T-helper 1 cell treated with Interleukin-12 subunit alpha and Interleukin-12 subunit beta and Interleukin-4 antibody, amounts not matched to agents 30 μg/mL and 1 μg/mL, for 36 hours (primary cell): ENCODE measurements around the gene SSR2.

Source experiments
- H3K27ac Mint-ChIP-seq: one replicate; pipeline ENCODE4 v1.8.0; 2021; ENCODE audit warnings: mild to moderate bottlenecking, mixed read lengths
- H3K27me3 Mint-ChIP-seq: one replicate; pipeline ENCODE4 v1.8.0; 2021; ENCODE audit warnings: low read depth, mixed read lengths
- H3K36me3 Mint-ChIP-seq: one replicate; pipeline ENCODE4 v1.8.0; 2021; ENCODE audit warnings: low read depth, mixed read lengths
- H3K4me1 Mint-ChIP-seq: one replicate; pipeline ENCODE4 v1.8.0; 2021; ENCODE audit warnings: low read depth, mixed read lengths
- H3K4me3 Mint-ChIP-seq: one replicate; pipeline ENCODE4 v1.8.0; 2021; ENCODE audit warnings: mild to moderate bottlenecking, moderate library complexity, mixed read lengths
- H3K9me3 Mint-ChIP-seq: one replicate; pipeline ENCODE4 v1.8.0; 2021; ENCODE audit warnings: mixed read lengths

The SSR2 gene

DNA sequence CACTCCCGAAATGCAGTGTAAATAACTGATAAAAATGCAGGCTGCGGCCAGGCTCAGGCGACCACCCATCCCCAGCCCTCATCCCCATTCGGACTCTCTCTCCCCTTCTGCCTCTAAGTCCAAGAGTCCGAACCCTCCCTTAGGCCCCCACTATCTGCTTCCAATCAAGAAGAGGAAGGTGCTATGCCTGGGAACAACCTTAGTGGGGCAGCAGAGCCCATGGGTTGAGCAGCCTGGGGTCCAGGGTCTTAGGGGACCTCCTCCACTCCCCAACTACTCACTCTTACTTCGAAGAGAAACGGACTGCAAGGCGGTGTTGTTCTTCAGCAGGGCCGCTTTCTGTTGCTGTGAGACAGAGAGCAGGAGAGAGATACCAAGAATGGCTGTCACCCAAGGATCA lies 54.6 kb downstream of the SSR2 start:
- Mint-ChIP-seq H3K27me3 (no peaks in the 10 kb centered on the region), H3K36me3 (peaks cover 54% of the 10 kb centered on the region), H3K4me1 (peaks cover 55% of the 10 kb centered on the region), H3K4me3 (no peak overlapping the region), H3K9me3 (no peaks in the 10 kb centered on the region), H3K27ac (peak overlapping the region; percentile 59)

DNA sequence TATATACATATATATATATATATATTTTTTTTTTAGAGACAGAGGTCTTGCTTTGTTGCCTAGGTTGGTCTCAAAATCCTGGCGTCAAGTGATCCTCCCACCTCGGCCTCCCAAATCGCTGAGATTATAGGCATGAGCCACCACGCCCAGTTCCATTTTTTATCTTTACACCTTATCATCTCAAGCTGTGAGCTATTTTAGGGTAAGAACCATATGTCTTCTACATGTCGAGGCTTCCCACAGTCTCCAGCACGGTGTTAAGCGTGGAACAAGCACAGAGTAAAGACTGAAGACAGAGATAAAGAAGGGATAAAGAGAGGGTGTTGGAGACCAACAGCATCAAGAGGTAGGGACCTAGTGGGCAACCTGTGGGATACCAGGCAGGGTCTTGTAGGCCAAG lies 56.6 kb downstream of the SSR2 start:
- H3K27me3 Mint-ChIP-seq = no peaks in the 10 kb centered on the region
- H3K4me1 Mint-ChIP-seq = peaks cover 48% of the 10 kb centered on the region
- no peak overlapping the region for H3K4me3 Mint-ChIP-seq
- peaks cover 66% of the 10 kb centered on the region for H3K36me3 Mint-ChIP-seq
- no peaks in the 10 kb centered on the region for H3K9me3 Mint-ChIP-seq
- no peak overlapping the region for H3K27ac Mint-ChIP-seq

DNA sequence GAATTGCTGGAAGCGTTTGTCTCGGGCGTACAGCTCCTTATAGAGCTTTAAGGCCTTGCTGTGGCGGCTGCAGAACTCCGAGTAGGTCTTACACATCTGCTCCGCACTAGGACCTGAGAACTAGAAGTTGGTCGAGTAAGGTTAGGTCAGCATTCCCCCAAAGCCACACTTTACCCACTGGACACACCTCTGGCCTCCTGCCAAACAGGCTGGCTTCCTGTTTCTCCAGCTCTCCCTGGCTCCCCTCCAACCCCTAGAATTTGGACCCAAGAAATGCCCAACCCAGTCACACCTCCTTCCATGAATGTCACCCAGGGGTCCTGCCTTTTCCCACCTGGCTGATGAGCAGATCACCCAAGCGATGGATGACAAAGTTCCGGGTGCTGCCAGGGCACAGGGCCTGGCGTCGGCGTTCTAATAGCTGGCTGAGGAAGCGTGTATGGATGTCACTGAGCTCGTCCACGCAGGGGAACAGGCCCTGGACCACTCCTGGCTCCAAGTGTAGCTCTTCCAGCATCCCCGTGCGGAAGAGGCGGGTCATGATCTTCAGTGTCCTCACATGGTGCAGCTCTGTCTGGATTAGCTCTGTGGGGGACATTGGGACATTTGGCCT lies 58.0 kb downstream of the SSR2 start:
- H3K27me3 Mint-ChIP-seq = no peaks in the 10 kb centered on the region
- no peak overlapping the region for H3K4me3 Mint-ChIP-seq
- H3K4me1 Mint-ChIP-seq = peaks cover 34% of the 10 kb centered on the region
- H3K36me3 Mint-ChIP-seq = peaks cover 60% of the 10 kb centered on the region
- no peaks in the 10 kb centered on the region for H3K9me3 Mint-ChIP-seq
- no peak overlapping the region for H3K27ac Mint-ChIP-seq

DNA sequence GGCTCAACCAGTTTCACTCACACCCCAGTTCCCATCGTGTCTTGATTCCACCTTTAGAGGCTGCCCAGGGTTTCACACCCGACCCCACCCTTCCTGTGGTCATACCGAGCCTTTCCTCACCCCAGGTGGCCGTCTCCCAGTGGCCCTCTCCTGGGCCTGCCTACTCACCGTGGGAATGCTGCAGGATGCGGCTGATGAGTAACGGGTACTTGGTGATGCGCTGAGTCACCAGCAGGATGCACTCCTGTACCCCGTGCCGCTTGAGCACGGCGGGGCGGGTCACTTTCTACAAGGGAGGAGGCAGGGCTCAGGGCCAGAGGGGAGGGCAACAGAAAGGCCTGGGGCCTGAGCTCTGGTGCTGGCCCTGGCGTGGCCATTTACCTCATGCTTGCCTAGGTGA lies 58.8 kb downstream of the SSR2 start:
- peaks cover 28% of the 10 kb centered on the region for H3K4me1 Mint-ChIP-seq
- peak overlapping the region; percentile 57 for H3K27ac Mint-ChIP-seq
- no peaks in the 10 kb centered on the region for H3K9me3 Mint-ChIP-seq
- peaks cover 60% of the 10 kb centered on the region for H3K36me3 Mint-ChIP-seq
- no peak overlapping the region for H3K4me3 Mint-ChIP-seq
- no peaks in the 10 kb centered on the region for H3K27me3 Mint-ChIP-seq

DNA sequence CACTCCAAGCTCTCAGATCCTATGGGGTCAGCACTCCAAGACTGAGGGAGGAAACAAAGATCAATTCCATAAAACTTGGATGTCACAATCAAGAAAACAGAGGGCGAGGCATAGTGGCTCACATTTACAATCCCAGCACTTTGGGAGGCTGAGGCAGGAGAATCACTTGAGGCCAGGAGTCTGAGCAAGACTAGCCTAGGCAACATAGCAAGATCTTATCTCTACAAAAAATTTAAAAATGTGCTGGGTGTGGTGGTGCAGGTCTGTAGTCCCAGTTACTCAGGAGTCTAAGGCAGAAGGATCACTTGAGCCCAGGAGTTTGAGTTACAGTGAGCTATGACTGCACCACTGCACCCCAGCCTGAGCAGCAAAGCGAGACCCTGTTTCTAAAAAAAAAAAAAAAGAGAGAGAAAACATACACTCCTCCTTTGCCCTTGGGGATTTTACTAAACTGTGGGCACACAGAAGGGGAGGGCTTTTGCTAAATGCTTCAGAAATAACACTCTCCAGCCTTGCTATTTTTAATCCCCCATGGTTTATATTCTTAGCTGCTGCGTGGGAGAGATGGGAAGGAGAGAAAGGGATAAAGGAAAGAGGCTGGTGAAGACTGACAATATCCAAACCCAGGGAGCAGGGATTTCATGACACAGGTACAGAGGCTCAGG lies 60.5 kb downstream of the SSR2 start:
- Mint-ChIP-seq H3K27ac (peak overlapping the region; percentile 69), H3K4me1 (peaks cover 19% of the 10 kb centered on the region), H3K27me3 (no peaks in the 10 kb centered on the region), H3K4me3 (no peak overlapping the region), H3K36me3 (peaks cover 49% of the 10 kb centered on the region), H3K9me3 (no peaks in the 10 kb centered on the region)
